Stimulated activated naive CD8-positive, alpha-beta T cell treated with anti-CD3 and anti-CD28 coated beads, Interleukin-15, amount 100 ng/mL, for 72 hours (primary cell): ENCODE data around the gene LIPH.
"Not testable (repeated sequence)": the region's sequence is repeated elsewhere in the genome, so short reads cannot be mapped to it uniquely, and the experiment has no call there.

Experiments
- ATAC-seq: fragments of 150-1000 bp; cut with Tn5 transposase; 2 replicates; pipeline ENCODE4 v1.10.0; 2021; ENCODE audit warnings: mild to moderate bottlenecking, moderate library complexity
- DNase-seq, 2 donors: peaks; one replicate each; pipeline ENCODE4 v3.0.0; 2021 to 2022
- H3K27ac Mint-ChIP-seq, 2 donors: one replicate each; pipeline ENCODE4 v1.8.0; 2022; ENCODE audit warnings: mild to moderate bottlenecking in 2 of 2, mixed read lengths in 2 of 2, moderate library complexity in 2 of 2
- H3K27me3 Mint-ChIP-seq: one replicate; pipeline ENCODE4 v1.8.0; 2022; ENCODE audit warnings: mixed read lengths
- H3K4me1 Mint-ChIP-seq: one replicate; pipeline ENCODE4 v1.8.0; 2022; ENCODE audit warnings: mild to moderate bottlenecking, mixed read lengths
- H3K4me3 Mint-ChIP-seq, 2 donors: one replicate each; pipeline ENCODE4 v1.8.0; 2022; ENCODE audit warnings: mild to moderate bottlenecking in 2 of 2, mixed read lengths in 2 of 2, moderate library complexity in 1 of 2
- H3K9me3 Mint-ChIP-seq, 2 donors: one replicate each; pipeline ENCODE4 v1.8.0; 2022; ENCODE audit warnings: mixed read lengths in 2 of 2

Gene LIPH

DNA sequence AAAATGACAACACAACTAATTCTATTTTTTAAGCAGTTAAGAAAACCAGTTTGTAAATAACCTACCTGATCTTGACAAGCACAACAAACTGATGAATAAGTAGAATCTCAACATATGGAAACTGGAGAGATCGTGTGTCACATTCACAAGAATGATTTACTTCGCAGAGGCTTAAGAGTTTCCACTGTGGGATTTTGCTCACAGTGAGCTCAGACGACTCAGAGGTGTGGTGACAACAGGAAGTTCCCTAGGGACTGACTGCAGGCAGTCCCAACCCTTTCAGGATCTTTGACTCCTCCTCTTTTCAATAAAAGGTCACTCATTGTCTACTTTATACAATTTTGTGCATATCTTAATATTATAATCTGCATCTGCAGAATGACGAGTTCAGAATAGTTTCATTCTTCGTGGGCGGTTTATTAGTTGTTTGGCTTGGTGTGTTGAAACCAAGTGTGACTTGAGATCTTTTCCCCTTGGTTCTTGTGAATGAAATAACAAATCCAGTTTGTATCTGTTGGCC, at the start of gene LIPH:
TSS of gene LIPH (minus strand) at position 231 of the 520 bp plus-strand sequence. CDS start at position 114, 117 bp downstream.
- no peak for DNase-seq
- peak; percentile 49 for ATAC-seq
- peaks cover 8% of the 10 kb centered on the region for H3K4me1 Mint-ChIP-seq
- H3K9me3 Mint-ChIP-seq = no peaks in the 10 kb centered on the region
- H3K27ac Mint-ChIP-seq = peak within 1 kb of the TSS in 1 of 2 donors; percentile 54
- H3K27me3 Mint-ChIP-seq = no peaks in the 10 kb centered on the region
- no peak within 1 kb of the TSS for H3K4me3 Mint-ChIP-seq

DNA sequence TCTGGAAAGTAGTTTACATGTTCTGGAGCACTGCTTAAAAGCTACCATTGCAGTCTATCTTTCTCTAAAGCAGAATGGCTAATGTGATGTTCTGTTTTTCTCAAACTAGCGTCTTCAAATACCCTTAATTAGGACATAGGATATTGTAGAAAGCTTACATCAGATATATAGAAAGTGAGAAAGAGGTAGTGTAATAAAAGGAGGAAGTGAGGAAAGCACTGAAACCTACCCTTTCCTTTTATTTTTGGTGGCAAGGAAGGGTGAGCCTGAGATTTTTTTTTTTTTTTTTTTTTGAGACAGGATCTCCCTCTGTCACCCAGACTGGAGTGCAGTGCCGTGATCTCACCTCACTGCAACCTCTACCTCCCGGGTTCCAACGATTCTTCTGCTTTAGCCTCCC, 43.1 kb upstream of the LIPH start:
- no peak for DNase-seq
- H3K9me3 Mint-ChIP-seq = no peaks in the 10 kb centered on the region
- H3K4me1 Mint-ChIP-seq = peaks cover 7% of the 10 kb centered on the region
- peak overlapping the region in 1 of 2 donors; percentile 50 for H3K4me3 Mint-ChIP-seq
- no peaks in the 10 kb centered on the region for H3K27me3 Mint-ChIP-seq
- H3K27ac Mint-ChIP-seq = peak overlapping the region; percentile 31 to 99
- peak; percentile 81 for ATAC-seq

- H3K4me1 Mint-ChIP-seq = peaks cover 8% of the 10 kb centered on the region
- no peak for ATAC-seq
These were observed 41.7 kb upstream of the LIPH start for GRCh38 chr3:185594073-185594472.

DNA sequence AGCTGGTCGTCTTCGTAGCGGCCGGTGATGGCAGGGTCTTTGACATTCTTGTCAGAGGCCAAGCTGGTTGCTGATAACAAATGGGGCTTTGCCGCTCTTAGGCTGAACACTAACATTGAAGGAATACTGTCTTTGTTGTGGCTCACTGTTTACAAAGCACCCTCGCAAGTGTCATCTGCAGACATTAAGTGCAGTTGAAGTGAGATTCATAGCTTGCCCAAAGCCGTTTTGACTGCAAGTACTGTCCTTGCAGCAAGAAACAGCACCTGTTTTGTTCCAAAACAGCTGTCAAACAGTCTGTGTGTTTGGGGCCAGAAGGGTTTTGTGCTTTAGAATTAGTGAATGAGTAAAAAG, 34.3 kb upstream of the LIPH start:
- no peak for ATAC-seq

More at GRCh38 chr3:185594073-185594472, 41.7 kb upstream of the LIPH start:
- no peak overlapping the region for H3K4me3 Mint-ChIP-seq
- H3K27me3 Mint-ChIP-seq = no peaks in the 10 kb centered on the region
- no peak for DNase-seq
- H3K9me3 Mint-ChIP-seq = no peaks in the 10 kb centered on the region
- H3K27ac Mint-ChIP-seq = peak overlapping the region in 1 of 2 donors; percentile 12

DNA sequence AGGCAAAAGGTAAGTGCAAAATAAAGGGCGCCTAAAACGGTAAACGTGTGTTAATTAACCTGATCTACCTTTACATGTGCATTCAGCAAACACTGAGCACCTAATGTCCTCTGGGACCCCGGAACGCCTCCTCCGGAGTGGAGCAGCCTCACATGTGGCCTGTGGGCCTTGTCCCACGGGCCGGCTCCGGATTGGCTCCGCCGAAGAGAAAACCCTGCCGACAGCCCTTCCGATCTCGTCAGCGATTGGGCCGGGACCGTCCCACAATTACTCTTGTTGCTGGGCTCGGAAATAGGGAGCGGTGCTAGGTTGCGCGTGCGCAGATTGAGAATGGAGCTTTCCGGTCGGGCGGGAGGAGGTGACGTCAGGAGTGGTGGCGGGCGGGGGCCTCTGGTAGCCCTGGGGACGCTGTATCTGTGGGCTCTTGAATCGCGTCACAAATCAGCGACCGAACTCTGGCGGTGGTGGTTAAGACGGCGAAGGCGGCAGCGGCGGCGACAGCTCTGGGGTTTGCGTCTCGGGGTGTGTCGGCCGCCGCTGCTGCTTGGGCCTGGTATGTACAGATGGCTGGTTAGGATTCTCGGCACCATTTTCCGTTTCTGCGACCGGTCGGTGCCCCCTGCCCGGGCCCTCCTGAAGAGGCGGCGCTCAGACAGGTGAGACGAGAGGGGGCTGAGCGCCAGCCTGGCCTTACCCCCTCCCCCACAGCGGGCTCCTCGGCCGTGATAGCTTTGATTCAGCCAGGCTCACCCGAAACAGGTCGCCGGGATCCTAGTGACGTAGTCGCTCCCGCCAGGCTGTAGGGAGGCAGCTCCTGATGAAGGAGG, 33.7 kb upstream of the LIPH start, which contains the start of gene SENP2:
TSS of gene SENP2 (plus strand) at position 437 of the 827 bp plus-strand sequence. CDS start at position 556, 119 bp downstream.
- ATAC-seq = peak; percentile 98
- peaks cover 40% of the 10 kb centered on the region for H3K4me1 Mint-ChIP-seq
- H3K9me3 Mint-ChIP-seq = no peaks in the 10 kb centered on the region
- peak; percentile 99 to 100 for DNase-seq
- no peaks in the 10 kb centered on the region for H3K27me3 Mint-ChIP-seq
- H3K4me3 Mint-ChIP-seq = peak within 1 kb of the TSS; percentile 83 to 90
- H3K27ac Mint-ChIP-seq = peak within 1 kb of the TSS; percentile 92 to 99

More for the DNA sequence above, 34.3 kb upstream of the LIPH start:
- no peaks in the 10 kb centered on the region for H3K9me3 Mint-ChIP-seq
- H3K27me3 Mint-ChIP-seq = no peaks in the 10 kb centered on the region
- no peak for DNase-seq
- peaks cover 40% of the 10 kb centered on the region for H3K4me1 Mint-ChIP-seq
- H3K4me3 Mint-ChIP-seq = peak overlapping the region; percentile 83 to 90
- H3K27ac Mint-ChIP-seq = peak overlapping the region; percentile 92 to 99

- H3K4me1 Mint-ChIP-seq = peaks cover 40% of the 10 kb centered on the region
- no peak for DNase-seq
These were observed 33.1 kb upstream of the LIPH start for GRCh38 chr3:185585518-185585858.

GRCh38 chr3:185584686-185585085, 32.3 kb upstream of the LIPH start:
- Mint-ChIP-seq H3K27me3 (no peaks in the 10 kb centered on the region), H3K4me1 (peaks cover 40% of the 10 kb centered on the region), H3K4me3 (peak overlapping the region; percentile 42 to 46), H3K9me3 (no peaks in the 10 kb centered on the region), H3K27ac (peak overlapping the region in 1 of 2 donors; percentile 44)
- DNase-seq (no peak), ATAC-seq (no peak)

More at GRCh38 chr3:185585518-185585858, 33.1 kb upstream of the LIPH start:
- Mint-ChIP-seq H3K4me3 (peak overlapping the region; percentile 83 to 90), H3K27me3 (no peaks in the 10 kb centered on the region), H3K27ac (peak overlapping the region; percentile 92 to 99), H3K9me3 (no peaks in the 10 kb centered on the region)
- ATAC-seq = no peak

DNA sequence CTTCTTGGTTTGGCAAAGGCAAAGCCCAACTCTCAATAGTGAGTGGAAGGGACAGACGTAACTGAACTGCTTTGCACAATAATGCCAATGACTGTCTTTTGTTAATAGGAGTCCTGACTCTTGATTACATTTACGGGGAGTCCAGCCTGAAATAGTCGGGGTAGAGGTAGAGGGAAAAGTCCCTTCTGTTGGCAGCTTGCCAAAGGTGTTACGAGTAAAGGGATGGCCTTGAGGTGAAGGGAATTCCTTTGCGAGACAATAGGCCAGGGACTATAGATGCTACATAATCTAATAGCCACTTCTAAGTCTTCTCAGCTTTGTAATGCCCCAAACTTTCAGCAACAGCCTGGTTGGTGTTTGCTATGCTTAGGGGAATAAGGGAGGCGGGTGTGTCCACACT, 31.5 kb upstream of the LIPH start:
- no peak overlapping the region for H3K4me3 Mint-ChIP-seq

GRCh38 chr3:185582871-185583270, 30.5 kb upstream of the LIPH start:
- Mint-ChIP-seq H3K27ac (no peak overlapping the region), H3K4me1 (peaks cover 29% of the 10 kb centered on the region), H3K9me3 (no peaks in the 10 kb centered on the region), H3K27me3 (no peaks in the 10 kb centered on the region), H3K4me3 (no peak overlapping the region)
- DNase-seq = no peak
- ATAC-seq = no peak

More for the DNA sequence above, 31.5 kb upstream of the LIPH start:
- Mint-ChIP-seq H3K4me1 (peaks cover 39% of the 10 kb centered on the region), H3K9me3 (no peaks in the 10 kb centered on the region), H3K27me3 (no peaks in the 10 kb centered on the region), H3K27ac (no peak overlapping the region)
- ATAC-seq (no peak), DNase-seq (no peak)

DNA sequence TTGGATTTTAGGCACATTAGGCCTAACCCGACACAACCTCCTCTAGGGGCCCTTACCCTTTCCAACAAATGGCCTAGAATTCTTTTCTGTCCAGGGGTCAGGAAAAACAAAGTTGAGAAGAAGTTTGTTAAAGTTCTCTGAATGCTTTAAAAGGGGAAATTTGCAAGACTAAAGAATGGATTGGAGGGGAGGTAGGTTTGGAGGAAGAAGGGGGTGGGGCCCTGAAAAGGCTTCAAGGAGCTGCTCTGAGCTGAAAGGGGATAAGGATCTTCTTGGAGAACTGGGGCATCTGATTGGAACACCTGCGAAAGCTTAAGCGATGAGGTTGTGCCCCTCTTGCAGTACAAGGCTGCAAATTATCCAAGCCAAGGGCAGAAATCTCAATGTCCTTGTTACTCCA, 29.8 kb upstream of the LIPH start:
- no peak overlapping the region for H3K4me3 Mint-ChIP-seq
- DNase-seq (no peak), ATAC-seq (no peak)
- no peaks in the 10 kb centered on the region for H3K9me3 Mint-ChIP-seq
- peaks cover 24% of the 10 kb centered on the region for H3K4me1 Mint-ChIP-seq
- no peaks in the 10 kb centered on the region for H3K27me3 Mint-ChIP-seq
- H3K27ac Mint-ChIP-seq = no peak overlapping the region

DNA sequence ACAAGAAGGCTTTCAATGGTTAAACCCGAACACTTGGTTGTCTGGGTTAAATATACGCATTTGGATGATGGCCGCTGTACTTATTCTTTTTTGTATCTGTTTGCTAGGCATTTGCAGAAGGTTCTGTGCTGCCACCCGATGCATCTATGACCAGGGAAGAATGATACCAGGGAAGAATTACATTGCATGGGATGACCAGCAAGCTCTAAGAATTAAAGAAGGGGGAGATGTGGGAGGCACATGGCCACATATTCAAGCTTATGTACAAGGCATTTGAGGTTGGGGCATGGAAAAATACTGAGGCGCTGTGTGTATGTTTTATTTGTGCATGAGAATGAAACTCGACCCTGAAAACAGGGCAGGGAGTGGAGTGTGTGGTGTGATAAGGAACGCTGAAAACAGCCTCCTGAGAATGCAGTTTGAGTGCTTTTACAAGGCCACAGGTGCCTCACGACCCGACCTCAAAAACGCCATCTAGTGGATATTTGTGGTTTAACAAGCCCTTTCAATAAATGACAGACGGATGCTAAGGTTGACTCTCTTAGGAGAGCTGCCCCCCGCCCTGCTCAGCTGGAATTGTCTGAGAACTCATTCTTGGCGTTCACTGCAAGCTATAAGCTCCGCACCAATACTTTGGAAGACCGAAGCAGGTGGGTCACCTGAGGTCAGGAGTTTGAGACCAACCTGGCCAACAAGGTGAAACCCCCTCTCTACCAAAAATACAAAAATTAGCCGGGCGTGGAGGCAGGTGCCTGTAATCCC, 22.9 kb upstream of the LIPH start:
- H3K4me1 Mint-ChIP-seq, H3K27ac Mint-ChIP-seq, H3K4me3 Mint-ChIP-seq, H3K27me3 Mint-ChIP-seq: not testable (repeated sequence)
- DNase-seq = peak; percentile 54 to 55
- peak; percentile 92 for ATAC-seq
- H3K9me3 Mint-ChIP-seq = peaks cover 6 to 20% of the 10 kb centered on the region in 2 donors

GRCh38 chr3:185572183-185572582, 19.8 kb upstream of the LIPH start:
- H3K27me3 Mint-ChIP-seq = no peaks in the 10 kb centered on the region
- peaks cover 7% of the 10 kb centered on the region for H3K4me1 Mint-ChIP-seq
- DNase-seq (no peak), ATAC-seq (no peak)
- no peak overlapping the region for H3K4me3 Mint-ChIP-seq
- no peak overlapping the region for H3K27ac Mint-ChIP-seq
- peaks cover 6 to 21% of the 10 kb centered on the region in 2 donors for H3K9me3 Mint-ChIP-seq

GRCh38 chr3:185561958-185562357, 9.6 kb upstream of the LIPH start:
- H3K4me1 Mint-ChIP-seq = peaks cover 26% of the 10 kb centered on the region
- no peak overlapping the region for H3K27ac Mint-ChIP-seq
- DNase-seq (no peak), ATAC-seq (peak; percentile 44)
- H3K27me3 Mint-ChIP-seq = no peaks in the 10 kb centered on the region
- H3K9me3 Mint-ChIP-seq = no peaks in the 10 kb centered on the region
- no peak overlapping the region for H3K4me3 Mint-ChIP-seq

- ATAC-seq = peak; percentile 65
- Mint-ChIP-seq H3K4me1 (peaks cover 26% of the 10 kb centered on the region), H3K27me3 (no peaks in the 10 kb centered on the region), H3K27ac (no peak overlapping the region), H3K4me3 (no peak overlapping the region), H3K9me3 (no peaks in the 10 kb centered on the region)
- DNase-seq = no peak
These were observed 9.1 kb upstream of the LIPH start for GRCh38 chr3:185561374-185561943.

GRCh38 chr3:185560676-185561075, 8.3 kb upstream of the LIPH start:
- H3K27ac Mint-ChIP-seq = no peak overlapping the region
- H3K4me1 Mint-ChIP-seq = peaks cover 26% of the 10 kb centered on the region
- ATAC-seq (no peak), DNase-seq (no peak)
- no peaks in the 10 kb centered on the region for H3K27me3 Mint-ChIP-seq
- H3K9me3 Mint-ChIP-seq = no peaks in the 10 kb centered on the region
- H3K4me3 Mint-ChIP-seq = no peak overlapping the region
